Natural killer cell treated with Interleukin-12 subunit alpha and Interleukin-12 subunit beta and Interleukin-15 and Interleukin-18, amount 100 ng/mL, for 72 hours (primary cell): ENCODE results near the gene PHF21B. TPM values are rescaled to one million over a fixed set of nuclear protein-coding genes. Genes with fewer than 3 reads are reported as not detected.

Experiments
- ATAC-seq, 2 donors: fragments of 150-1000 bp; cut with Tn5 transposase in 1 of 2; sonication (Bioruptor Pico), chemical (Tn5 transposase) in 1 of 2; 2 replicates each; pipeline ENCODE4 v1.10.0; 2021
- DNase-seq: peaks from one replicate; pipeline ENCODE4 v3.0.0; 2022; ENCODE audit warnings: low spot score
- H3K27ac Mint-ChIP-seq, 2 donors: 1 replicate in 1 of 2; 2 replicates in 1 of 2; pipeline ENCODE4 v1.8.0; 2022; ENCODE audit warnings: mixed read lengths in 2 of 2, mild to moderate bottlenecking in 1 of 2, moderate library complexity in 1 of 2
- H3K27me3 Mint-ChIP-seq, 2 donors: 1 replicate in 1 of 2; 2 replicates in 1 of 2; pipeline ENCODE4 v1.8.0; 2022; ENCODE audit warnings: mixed read lengths in 2 of 2
- H3K36me3 Mint-ChIP-seq: one replicate; pipeline ENCODE4 v1.8.0; 2022; ENCODE audit warnings: mixed read lengths
- H3K4me1 Mint-ChIP-seq, 2 donors: 1 replicate in 1 of 2; 2 replicates in 1 of 2; pipeline ENCODE4 v1.8.0; 2022; ENCODE audit warnings: low read depth in 2 of 2, mixed read lengths in 2 of 2, mild to moderate bottlenecking in 1 of 2
- H3K4me3 Mint-ChIP-seq: one replicate; pipeline ENCODE4 v1.8.0; 2022; ENCODE audit warnings: mixed read lengths
- H3K9me3 Mint-ChIP-seq: 2 replicates; pipeline ENCODE4 v1.8.0; 2022; ENCODE audit warnings: mixed read lengths
- total RNA-seq, 2 donors: library from RNA; stranded (reverse); gene quantifications; one replicate each; pipeline ENCODE4 v1.2.3, GENCODE V29; 2022

Gene PHF21B
- total RNA-seq, 2 donors from 2014 or later: 0.36 TPM; not detected in 1

DNA sequence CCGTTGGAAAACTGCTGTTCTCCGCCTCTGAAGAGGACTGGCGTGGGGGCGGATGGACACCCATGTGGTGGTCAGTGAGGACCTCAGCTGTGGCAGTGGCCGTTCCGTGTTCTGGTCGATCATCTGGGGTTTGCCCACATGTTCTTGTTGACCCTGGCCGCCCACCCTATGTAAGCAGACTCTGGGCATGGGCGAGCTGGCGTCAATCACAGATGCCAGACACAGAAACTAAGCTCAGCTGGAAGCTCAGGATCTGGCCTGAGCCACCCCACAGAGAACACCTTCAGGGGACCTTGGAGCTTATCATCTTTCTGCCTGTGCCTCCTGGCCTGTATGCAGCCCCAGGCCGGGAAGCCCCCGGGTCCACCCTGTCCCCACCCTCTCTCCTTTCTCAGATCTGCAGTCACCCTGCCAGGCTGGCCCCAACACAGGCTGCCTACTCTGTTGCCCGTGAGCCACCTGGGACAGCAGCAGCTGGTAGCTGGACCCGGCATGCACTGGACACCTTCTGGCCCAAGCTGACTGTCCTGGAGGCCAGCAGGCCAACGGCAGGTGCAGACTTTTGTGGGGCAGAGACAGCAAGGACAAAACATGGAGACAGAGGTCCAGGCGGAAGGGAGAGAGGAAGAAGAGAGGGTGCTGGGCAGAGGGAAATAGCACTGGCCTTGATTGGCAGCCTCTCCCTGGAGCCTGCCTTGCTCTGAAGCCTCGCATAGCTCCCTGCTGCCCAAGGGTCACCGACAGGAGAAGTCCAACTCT, 91.5 kb downstream of the PHF21B start:
- Mint-ChIP-seq H3K36me3 (no peaks in the 10 kb centered on the region), H3K27me3 (peaks cover 2 to 9% of the 10 kb centered on the region in 2 donors), H3K27ac (no peak overlapping the region), H3K4me1 (no peaks in the 10 kb centered on the region), H3K4me3 (no peak overlapping the region), H3K9me3 (no peaks in the 10 kb centered on the region)
- ATAC-seq: peak in 1 of 2 donors; percentile 8
- DNase-seq: no peak

DNA sequence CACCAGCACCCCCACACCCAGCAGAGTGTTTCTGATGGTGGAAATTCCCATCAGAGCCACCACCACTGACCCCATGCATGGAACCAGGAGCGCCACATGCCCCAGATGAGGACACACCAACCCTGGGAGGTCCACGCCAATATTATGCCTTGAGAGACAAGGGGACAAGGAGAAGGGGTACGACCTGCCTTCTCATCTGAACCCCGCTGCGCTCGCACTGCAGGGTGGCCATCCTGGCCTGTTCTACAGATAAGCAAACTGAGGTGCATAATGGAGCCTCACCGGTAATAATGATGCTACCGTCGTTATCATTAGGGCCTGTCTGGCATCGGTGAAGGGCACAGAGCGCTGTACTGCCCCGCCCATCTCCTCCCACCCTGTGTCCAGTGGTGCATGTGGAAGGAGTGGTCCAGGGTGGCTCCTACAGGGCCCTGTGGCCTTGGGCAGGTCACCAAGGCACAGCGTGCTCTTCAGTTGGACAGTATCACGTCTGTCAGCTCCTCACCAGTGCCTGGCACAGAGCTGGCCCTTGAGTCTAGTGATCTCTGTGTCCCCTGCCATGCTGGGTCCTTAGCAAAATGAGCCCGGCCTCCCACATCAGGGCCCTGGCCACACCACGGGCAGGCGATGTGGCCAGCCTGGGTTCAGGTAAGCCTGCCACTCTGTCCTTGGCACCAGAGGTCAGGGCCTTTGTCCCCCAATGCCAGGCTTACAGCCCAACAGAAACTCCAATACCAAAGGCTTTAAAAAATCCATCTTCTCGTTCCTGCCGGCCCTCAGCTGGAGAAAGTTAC, 92.2 kb downstream of the PHF21B start:
- H3K4me1 Mint-ChIP-seq: no peaks in the 10 kb centered on the region
- H3K27ac Mint-ChIP-seq: no peak overlapping the region
- DNase-seq: no peak
- H3K9me3 Mint-ChIP-seq: no peaks in the 10 kb centered on the region
- H3K36me3 Mint-ChIP-seq: no peaks in the 10 kb centered on the region
- H3K27me3 Mint-ChIP-seq: peaks cover 2 to 3% of the 10 kb centered on the region in 2 donors
- ATAC-seq: no peak
- H3K4me3 Mint-ChIP-seq: no peak overlapping the region

DNA sequence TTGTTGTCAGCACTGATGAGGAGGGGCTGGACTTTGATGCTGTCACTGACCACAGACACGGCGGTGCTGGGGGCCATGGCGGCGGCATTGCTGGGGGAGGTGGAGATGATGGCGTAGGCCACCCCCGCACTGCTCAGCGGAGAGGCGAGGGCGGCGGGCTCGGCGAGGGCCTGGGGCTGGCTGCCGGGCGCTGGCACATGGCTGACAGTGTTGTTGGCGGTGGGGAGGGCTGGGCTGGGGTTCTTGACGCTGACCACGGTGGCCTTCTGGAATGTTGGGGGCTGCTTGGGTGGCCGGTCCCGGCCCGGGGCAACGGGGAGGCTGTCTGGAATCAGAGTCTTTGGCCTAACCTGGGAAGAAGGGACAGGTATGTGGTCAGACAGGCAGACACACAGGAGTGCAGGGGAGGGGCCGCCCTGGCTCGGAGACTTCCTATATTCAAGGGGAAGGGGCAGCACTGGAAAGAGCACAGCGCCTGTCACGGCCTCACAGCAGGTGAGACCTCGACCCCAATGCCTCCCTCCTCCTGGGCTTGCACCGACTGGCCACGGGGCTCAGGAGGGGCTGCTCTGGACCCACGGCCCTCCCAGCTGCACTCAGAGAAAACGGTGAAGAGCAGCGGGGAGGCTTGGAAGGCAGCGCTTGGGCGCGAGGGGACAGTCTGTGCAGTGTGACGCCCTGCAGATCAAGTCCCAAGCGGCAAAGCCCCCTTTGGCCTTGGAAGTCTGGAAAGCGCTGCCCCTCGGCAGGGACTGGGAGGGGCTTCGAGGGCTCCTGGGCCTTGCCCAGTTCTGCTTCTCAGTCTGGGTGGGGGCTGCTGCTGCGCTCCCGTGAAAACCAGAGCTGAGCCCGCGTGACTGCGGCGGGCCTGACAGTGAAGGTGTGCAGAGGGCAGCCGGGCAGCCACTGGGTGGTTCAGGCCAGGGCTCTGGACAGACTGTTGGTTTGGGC, 93.2 kb downstream of the PHF21B start:
- peak in 1 of 2 donors; percentile 36 for ATAC-seq
- Mint-ChIP-seq H3K9me3 (no peaks in the 10 kb centered on the region), H3K4me1 (no peaks in the 10 kb centered on the region), H3K27me3 (peaks cover 2 to 11% of the 10 kb centered on the region in 2 donors), H3K4me3 (no peak overlapping the region), H3K36me3 (no peaks in the 10 kb centered on the region), H3K27ac (no peak overlapping the region)
- DNase-seq: no peak

DNA sequence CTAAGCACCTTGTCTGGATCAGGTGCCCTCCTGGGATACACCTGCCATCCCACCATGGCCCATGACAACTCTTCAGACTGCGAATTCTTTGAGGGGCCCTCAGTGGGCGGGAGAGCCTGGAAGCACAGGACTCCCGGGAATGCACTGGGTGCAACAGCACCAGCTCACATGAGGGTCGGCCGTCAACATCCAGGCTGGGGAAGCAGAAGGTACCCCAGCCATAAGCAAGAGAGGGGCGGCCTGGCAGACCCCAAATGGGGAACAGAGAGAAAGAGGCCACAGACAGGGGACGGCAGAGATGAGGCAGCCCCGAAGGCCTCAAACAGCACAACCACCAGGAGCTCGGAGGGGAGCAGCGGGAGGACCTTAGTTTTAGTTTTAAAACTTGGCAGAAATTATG, 94.4 kb downstream of the PHF21B start:
- peaks cover 6% of the 10 kb centered on the region for H3K36me3 Mint-ChIP-seq
- peaks cover 2 to 18% of the 10 kb centered on the region in 2 donors for H3K27me3 Mint-ChIP-seq
- no peaks in the 10 kb centered on the region for H3K4me1 Mint-ChIP-seq
- no peaks in the 10 kb centered on the region for H3K9me3 Mint-ChIP-seq
- H3K4me3 Mint-ChIP-seq: no peak overlapping the region
- ATAC-seq (no peak), DNase-seq (no peak)
- no peak overlapping the region for H3K27ac Mint-ChIP-seq

DNA sequence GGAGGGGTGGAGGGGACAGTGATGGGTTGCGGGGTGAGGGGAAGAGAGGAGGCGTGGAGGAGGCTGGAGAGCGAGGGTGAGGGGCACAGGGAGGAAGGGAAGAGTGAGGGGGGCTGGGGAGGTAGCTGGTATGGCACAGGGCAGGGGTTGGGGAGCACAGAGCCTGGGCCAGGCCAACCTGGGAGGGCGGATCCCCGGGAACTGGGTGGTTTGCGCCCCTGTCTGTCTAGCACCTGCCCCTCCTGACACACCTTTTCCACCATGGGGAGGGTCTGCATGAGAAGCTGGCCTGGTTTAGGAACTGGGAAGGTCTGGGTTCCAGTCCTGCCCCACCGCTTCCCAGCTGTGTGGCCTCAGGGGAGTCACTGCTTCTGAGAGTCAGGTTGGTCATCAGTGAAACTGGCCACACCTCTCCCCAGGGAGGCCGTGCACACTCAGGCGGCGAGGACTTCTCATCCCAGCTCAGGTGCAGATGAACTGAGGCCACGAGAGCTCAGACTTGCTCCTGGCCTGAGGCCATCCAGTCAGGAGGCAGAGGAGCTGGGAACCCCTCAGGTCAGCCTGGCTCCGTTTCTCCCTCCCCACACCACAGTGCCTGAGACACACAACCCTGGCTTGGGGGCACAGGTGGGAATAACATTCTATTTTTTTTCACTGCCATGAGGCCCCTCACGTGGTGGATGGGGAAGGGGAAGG, 95.6 kb downstream of the PHF21B start:
- ATAC-seq: peak in 1 of 2 donors; percentile 16
- no peak overlapping the region for H3K4me3 Mint-ChIP-seq
- H3K9me3 Mint-ChIP-seq: no peaks in the 10 kb centered on the region
- peaks cover 5 to 26% of the 10 kb centered on the region in 2 donors for H3K27me3 Mint-ChIP-seq
- no peak overlapping the region for H3K27ac Mint-ChIP-seq
- no peaks in the 10 kb centered on the region for H3K4me1 Mint-ChIP-seq
- peaks cover 7% of the 10 kb centered on the region for H3K36me3 Mint-ChIP-seq
- no peak for DNase-seq

DNA sequence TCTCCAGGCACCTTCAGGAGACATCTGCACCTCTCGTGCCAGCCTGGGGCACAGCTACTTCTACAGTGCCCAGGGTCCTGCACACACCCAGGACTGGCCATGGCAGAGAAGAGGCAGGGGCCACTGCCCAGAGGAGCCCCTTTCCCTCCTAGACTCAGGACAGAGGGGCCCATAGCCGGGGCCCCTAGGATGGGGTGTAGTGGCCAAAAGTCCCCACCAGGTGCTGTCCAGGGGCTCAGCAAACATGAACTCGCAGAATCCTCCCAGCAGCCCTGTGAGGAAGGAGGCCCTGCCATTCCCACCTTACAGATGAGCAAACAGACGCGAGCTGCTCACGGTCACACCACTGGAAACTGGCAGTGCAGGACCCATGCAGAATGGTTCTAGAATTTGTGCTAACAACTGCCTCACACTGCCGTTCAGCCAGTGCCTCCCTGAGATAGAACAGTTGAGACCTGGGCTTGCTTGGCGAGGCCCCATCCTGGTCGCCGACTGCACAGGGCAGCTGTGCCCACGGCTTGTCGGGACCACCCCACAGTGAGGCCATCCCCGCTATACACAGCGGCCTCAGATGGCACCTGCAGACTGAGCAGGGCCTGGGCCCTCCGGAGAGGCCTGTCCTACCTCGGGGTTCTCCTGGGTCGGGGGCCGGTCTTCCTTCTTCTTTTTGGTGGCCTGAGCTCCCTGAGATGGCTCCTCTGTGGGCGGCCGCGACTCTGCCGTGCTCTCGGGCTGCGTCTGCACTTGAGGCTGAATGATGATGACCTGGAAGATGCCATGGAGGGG, 96.4 kb downstream of the PHF21B start:
- peaks cover 7% of the 10 kb centered on the region for H3K36me3 Mint-ChIP-seq
- no peak for ATAC-seq
- no peaks in the 10 kb centered on the region for H3K9me3 Mint-ChIP-seq
- no peak for DNase-seq
- peaks cover 5 to 26% of the 10 kb centered on the region in 2 donors for H3K27me3 Mint-ChIP-seq
- H3K4me1 Mint-ChIP-seq: no peaks in the 10 kb centered on the region
- H3K27ac Mint-ChIP-seq: no peak overlapping the region
- H3K4me3 Mint-ChIP-seq: no peak overlapping the region

DNA sequence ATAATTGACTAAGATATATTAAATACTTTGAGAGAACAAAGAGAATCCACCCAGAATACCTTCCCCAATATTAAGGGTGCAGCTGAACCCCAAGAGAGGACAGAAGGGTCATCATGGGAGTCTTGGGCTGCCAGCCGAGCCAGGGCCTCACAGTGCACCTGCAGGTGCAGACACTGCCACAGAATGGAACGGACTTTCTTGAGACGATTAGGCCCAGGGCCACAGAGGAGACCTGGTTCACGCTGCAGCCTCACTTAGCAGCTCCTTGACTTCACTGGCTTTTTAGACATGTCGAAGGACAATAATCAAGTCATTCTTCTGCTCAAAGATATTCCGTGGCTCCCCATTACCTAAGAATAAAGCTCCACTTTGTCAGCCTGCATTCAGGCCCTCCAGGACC, 100.6 kb downstream of the PHF21B start:
- DNase-seq (no peak), ATAC-seq (no peak)
- Mint-ChIP-seq H3K27me3 (peaks cover 15 to 42% of the 10 kb centered on the region in 2 donors), H3K4me1 (no peaks in the 10 kb centered on the region), H3K9me3 (no peaks in the 10 kb centered on the region), H3K27ac (no peak overlapping the region), H3K36me3 (peaks cover 7% of the 10 kb centered on the region), H3K4me3 (no peak overlapping the region)

DNA sequence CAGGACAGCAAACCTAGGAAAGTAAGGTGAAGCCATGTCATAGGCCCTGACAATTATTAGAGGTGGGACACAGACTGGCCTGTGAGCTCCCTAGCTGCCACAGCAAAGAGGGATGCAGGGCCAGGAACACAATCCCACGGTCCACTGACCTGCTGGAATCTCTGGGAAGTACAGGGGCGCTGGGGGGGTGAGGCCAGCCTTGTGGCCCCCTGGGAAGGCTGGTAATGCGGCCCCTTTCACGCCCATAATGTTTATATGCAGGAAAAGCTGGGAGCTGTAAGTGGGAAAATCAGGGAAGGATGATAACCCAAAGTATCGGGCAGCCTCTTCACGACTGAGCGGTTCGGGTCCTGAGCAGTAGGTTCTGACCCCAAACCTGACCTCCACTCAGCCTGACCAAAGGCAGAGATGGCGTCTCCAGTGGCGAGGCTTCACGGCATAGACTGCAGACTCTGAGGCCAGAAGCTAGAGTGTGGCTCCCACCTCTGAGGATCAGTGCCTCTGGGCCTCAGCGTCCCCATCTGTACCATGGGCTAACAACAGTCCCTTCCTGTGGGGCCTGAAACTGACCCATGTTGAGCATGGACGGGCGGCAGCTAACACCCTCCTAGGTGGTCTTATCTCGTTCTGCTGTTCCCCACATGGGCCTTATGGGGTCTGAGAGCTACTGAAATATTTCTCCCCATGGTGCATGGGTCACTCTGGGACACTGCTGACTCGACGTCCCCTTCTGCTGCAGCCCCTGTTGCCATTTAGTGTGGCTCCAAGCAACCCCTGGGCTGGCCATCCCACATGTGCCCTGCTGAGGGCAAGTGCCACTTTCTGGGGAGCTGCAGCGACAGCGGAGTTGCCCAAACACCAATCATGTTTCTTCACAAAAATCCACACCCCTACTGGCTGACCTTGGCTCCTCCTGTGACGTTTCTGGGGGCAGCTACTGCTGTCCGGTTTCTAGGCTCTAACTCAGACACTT, 101.8 kb downstream of the PHF21B start:
- no peak overlapping the region for H3K27ac Mint-ChIP-seq
- H3K27me3 Mint-ChIP-seq: peaks cover 22 to 54% of the 10 kb centered on the region in 2 donors
- H3K4me3 Mint-ChIP-seq: no peak overlapping the region

DNA sequence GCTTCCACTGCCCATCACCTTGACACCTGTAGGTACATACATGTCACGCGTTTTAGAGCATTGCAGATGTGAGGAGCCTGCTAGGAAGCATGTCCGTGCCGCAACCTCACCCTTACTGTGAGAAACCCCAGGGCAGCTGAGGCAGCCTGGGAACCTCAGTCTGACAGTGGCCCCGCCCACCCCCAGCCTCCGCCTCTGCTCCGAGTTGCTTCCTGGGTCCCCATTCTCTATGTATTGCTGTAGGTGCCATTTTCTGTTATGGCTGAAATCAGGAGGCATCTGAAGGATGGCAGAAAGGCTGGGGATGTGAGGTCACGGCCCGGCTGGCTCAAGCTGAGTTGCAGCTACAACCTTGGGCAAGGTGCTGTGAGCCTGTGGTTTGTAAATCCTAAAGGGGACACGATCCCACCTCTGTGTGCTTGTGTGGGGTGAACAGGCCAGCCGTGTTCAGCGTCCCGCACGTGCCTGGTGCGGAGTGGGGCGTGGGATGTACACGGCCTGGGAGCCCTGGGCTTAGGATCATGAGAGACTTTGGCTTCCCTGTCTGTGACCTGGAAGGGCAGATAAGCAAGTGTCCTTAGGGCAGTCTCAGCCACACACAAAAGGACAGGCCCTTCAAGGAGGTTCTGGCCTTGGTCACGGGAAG, 102.7 kb downstream of the PHF21B start:
- no peaks in the 10 kb centered on the region for H3K4me1 Mint-ChIP-seq
- no peak overlapping the region for H3K27ac Mint-ChIP-seq
- peaks cover under 1% of the 10 kb centered on the region for H3K9me3 Mint-ChIP-seq
- DNase-seq: no peak
- no peak for ATAC-seq
- H3K4me3 Mint-ChIP-seq: no peak overlapping the region
- peaks cover 25 to 58% of the 10 kb centered on the region in 2 donors for H3K27me3 Mint-ChIP-seq
- peaks cover 17% of the 10 kb centered on the region for H3K36me3 Mint-ChIP-seq

More for the DNA sequence above, 101.8 kb downstream of the PHF21B start:
- Mint-ChIP-seq H3K36me3 (peaks cover 8% of the 10 kb centered on the region), H3K9me3 (no peaks in the 10 kb centered on the region), H3K4me1 (no peaks in the 10 kb centered on the region)
- ATAC-seq: no peak
- DNase-seq: no peak

DNA sequence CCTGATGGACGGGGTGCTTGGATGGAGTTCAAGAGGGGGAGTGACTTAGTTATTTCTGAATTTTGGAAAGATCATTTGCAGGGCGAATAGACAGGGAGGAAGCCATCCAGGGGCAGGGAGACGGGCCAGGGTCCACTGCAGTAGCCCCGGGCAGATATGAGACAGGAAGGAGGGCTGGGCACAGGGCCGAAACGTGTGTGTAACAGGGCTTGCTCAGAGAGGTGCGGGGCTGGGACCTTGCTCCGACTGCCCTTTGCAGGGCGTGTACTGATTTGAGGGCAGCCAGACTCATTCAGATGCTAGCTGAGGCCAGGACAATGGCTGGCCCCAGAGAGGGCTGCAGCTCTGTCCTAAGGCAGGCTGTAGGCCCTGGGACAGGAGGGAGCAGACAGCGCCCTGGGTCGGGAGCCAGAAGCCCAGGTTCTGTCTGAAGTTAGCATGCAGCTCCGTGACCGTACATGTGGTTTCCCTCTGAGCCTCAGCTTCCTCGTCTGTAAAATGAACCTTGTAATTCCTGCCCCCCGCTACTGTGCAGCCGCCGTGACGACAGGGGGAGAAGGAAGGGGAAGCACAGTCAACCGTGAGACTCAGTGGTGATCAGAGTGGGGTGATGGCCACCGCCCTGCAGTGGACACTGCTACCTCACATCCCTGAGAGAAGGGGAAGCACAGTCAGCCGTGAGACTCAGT, 103.4 kb downstream of the PHF21B start:
- DNase-seq: no peak
- Mint-ChIP-seq H3K36me3 (peaks cover 17% of the 10 kb centered on the region), H3K4me1 (no peaks in the 10 kb centered on the region), H3K4me3 (no peak overlapping the region), H3K27me3 (peaks cover 25 to 54% of the 10 kb centered on the region in 2 donors), H3K27ac (no peak overlapping the region), H3K9me3 (peaks cover 3% of the 10 kb centered on the region)
- peak in 1 of 2 donors; percentile 37 for ATAC-seq
